CMK (cell line): ENCODE data around the gene PPIF.

Experiments
- DNase-seq: peaks from one replicate; pipeline ENCODE4 v3.0.0-alpha.2; 2010; ENCODE audit warnings: low read depth

Gene PPIF

GRCh38 chr10:79375321-79376077 lies 28.2 kb downstream of the PPIF start:
- DNase-seq = no peak

GRCh38 chr10:79376078-79376628 lies 28.9 kb downstream of the PPIF start:
- DNase-seq = no peak

- no peak for DNase-seq
Measured at GRCh38 chr10:79376751-79377556, 29.7 kb downstream of the PPIF start.

GRCh38 chr10:79377557-79378382 lies 30.5 kb downstream of the PPIF start:
- DNase-seq = no peak

- DNase-seq = no peak
Measured at GRCh38 chr10:79378383-79378646, 31.0 kb downstream of the PPIF start.

GRCh38 chr10:79378647-79379511 lies 31.6 kb downstream of the PPIF start:
- no peak for DNase-seq

GRCh38 chr10:79379512-79380124 lies 32.3 kb downstream of the PPIF start:
- no peak for DNase-seq

GRCh38 chr10:79380125-79380945 lies 33.1 kb downstream of the PPIF start:
- DNase-seq = no peak

- DNase-seq = no peak
Measured at GRCh38 chr10:79380946-79381721, 33.9 kb downstream of the PPIF start.

GRCh38 chr10:79381804-79382221 lies 34.5 kb downstream of the PPIF start:
- DNase-seq = no peak

GRCh38 chr10:79382491-79382941 lies 35.2 kb downstream of the PPIF start:
- DNase-seq = no peak

GRCh38 chr10:79383974-79384606 lies 36.8 kb downstream of the PPIF start:
- no peak for DNase-seq

- DNase-seq = no peak
Measured at GRCh38 chr10:79384773-79385391, 37.6 kb downstream of the PPIF start.

GRCh38 chr10:79385392-79385795 lies 38.1 kb downstream of the PPIF start:
- no peak for DNase-seq

GRCh38 chr10:79385804-79386531 lies 38.7 kb downstream of the PPIF start:
- no peak for DNase-seq

GRCh38 chr10:79386637-79387465 lies 39.6 kb downstream of the PPIF start:
- DNase-seq = no peak
